OCI-LY3 (cell line): ENCODE data around the gene ATP6V1G1.

ENCODE experiments used
- H2AFZ ChIP-seq: fragments of 200-600, 300-600 bp; shearing (Covaris generic); 2 replicates; pipeline ENCODE4 v1.6.0; 2014; ENCODE audit warnings: antibody characterized with exemption, low read depth, low read length
- H3K27ac ChIP-seq: fragments of 200-600, 300-600 bp; sonication (generic); 2 replicates; pipeline ENCODE4 v1.5.1; 2014; ENCODE audit warnings: mild to moderate bottlenecking, low read length, moderate library complexity, mixed read lengths
- H3K27me3 ChIP-seq: fragments of 200-600, 300-600 bp; sonication (generic); 2 replicates; pipeline ENCODE4 v1.6.1; 2014; ENCODE audit warnings: low read depth, low read length, mixed read lengths
- H3K36me3 ChIP-seq: fragments of 200-600, 300-600 bp; sonication (generic); replicated peaks from 2 replicates; pipeline ENCODE3; 2014; ENCODE audit warnings: low read depth, low read length, mixed read lengths
- H3K4me1 ChIP-seq: fragments of 300-600, 200-600 bp; sonication (generic); 2 replicates; pipeline ENCODE4 v1.6.1; 2014; ENCODE audit warnings: low read length, mixed read lengths
- H3K4me2 ChIP-seq: fragments of 200-600, 300-600 bp; sonication (generic); 2 replicates; pipeline ENCODE4 v1.6.1; 2014; ENCODE audit warnings: low read length, mixed read lengths
- H3K4me3 ChIP-seq: fragments of 300-600, 200-600 bp; sonication (generic); 2 replicates; pipeline ENCODE4 v1.5.1; 2014; ENCODE audit warnings: antibody characterized with exemption, mild to moderate bottlenecking, low read length, moderate library complexity
- H3K79me2 ChIP-seq: fragments of 300-600, 200-600 bp; shearing (Covaris generic); 2 replicates; pipeline ENCODE4 v1.6.1; 2014; ENCODE audit warnings: mild to moderate bottlenecking, low read length, mixed read lengths
- H3K9ac ChIP-seq: fragments of 300-600, 200-600 bp; shearing (Covaris generic); 2 replicates; pipeline ENCODE4 v1.6.0; 2014; ENCODE audit warnings: mild to moderate bottlenecking, low read length, moderate library complexity
- H3K9me3 ChIP-seq: fragments of 200-600, 300-600 bp; shearing (Covaris generic); 2 replicates; pipeline ENCODE4 v1.6.1; 2014; ENCODE audit warnings: low read length, mixed read lengths; ENCODE audit not compliant: insufficient read depth
- H4K20me1 ChIP-seq: fragments of 200-600, 300-600 bp; sonication (generic); 2 replicates; pipeline ENCODE4 v1.6.1; 2016; ENCODE audit warnings: low read length, mixed read lengths; ENCODE audit not compliant: insufficient read depth
- CTCF ChIP-seq: fragments of 200-600, 300-600 bp; sonication (generic); IDR thresholded peaks from 2 replicates; pipeline ENCODE4 v1.5.1; 2014; ENCODE audit warnings: antibody characterized with exemption, low read length, low read depth
- EZH2phosphoT487 ChIP-seq: fragments of 200-600 bp; shearing (Covaris generic); IDR thresholded peaks from 2 replicates; pipeline ENCODE4 v1.6.1; 2018; ENCODE audit warnings: antibody characterized with exemption, mixed run types, low read depth

Gene ATP6V1G1

GRCh38 chr9:114643001-114643400 lies 55.4 kb downstream of the ATP6V1G1 start:
- Histone ChIP-seq H3K4me3 (no peak overlapping the region), H3K36me3 (peaks cover 80% of the 10 kb centered on the region), H4K20me1 (0 out of 2 replicates have a peak, but pooled peaks cover 6% of the 10 kb centered on the region), H3K4me1 (no peaks in the 10 kb centered on the region), H2AFZ (no peak overlapping the region), H3K27ac (no peak overlapping the region), H3K27me3 (no peaks in the 10 kb centered on the region), H3K4me2 (no peak overlapping the region), H3K79me2 (no peaks in the 10 kb centered on the region), H3K9ac (no peak overlapping the region), H3K9me3 (no peaks in the 10 kb centered on the region)
- no peak for TF ChIP-seq CTCF
- no peak for TF ChIP-seq EZH2phosphoT487

GRCh38 chr9:114643896-114644295 lies 56.3 kb downstream of the ATP6V1G1 start:
- no peak overlapping the region for H3K4me2 ChIP-seq
- H3K4me3 ChIP-seq, result no peak overlapping the region
- H3K4me1 ChIP-seq, result no peaks in the 10 kb centered on the region
- H3K79me2 ChIP-seq, result no peaks in the 10 kb centered on the region
- no peaks in the 10 kb centered on the region for H3K9me3 ChIP-seq
- H4K20me1 ChIP-seq, result 0 out of 2 replicates have a peak, but pooled peaks cover 6% of the 10 kb centered on the region
- no peak overlapping the region for H2AFZ ChIP-seq
- peaks cover 72% of the 10 kb centered on the region for H3K36me3 ChIP-seq
- no peak overlapping the region for H3K9ac ChIP-seq
- TF ChIP-seq EZH2phosphoT487 (no peak), CTCF (no peak)
- no peak overlapping the region for H3K27ac ChIP-seq
- H3K27me3 ChIP-seq, result no peaks in the 10 kb centered on the region
